HG03469 (cell line): ENCODE results near the gene DGKI.
A peak's percentile ranks its signal among the peaks of the same experiment; 100 is the strongest.

Experiments used
- ATAC-seq: cut with Tn5 transposase; IDR thresholded peaks from one replicate; pipeline ENCODE4 v1.9.1; 2021; ENCODE audit warnings: mild to moderate bottlenecking, moderate library complexity, moderate number of reproducible peaks; ENCODE audit not compliant: unreplicated experiment

Gene DGKI

DNA sequence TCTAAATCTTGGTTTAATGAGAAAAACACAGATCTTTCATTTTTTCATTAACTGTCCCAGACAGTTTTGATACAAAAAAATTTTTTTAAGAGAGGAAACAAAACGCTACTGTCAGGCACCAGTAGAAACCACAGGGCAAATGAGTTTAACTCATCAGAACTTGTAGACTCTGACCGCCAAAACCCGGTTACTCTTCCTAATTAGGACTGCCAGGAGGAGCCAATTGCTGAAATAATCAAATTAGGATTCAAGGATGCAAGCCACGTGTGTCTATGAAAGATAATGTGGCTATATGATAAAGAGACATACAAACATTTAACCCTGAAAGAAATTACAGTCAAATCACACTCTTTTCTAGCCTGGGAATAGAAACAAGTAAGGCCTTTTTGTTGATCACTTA lies 154.4 kb downstream of the DGKI start:
- no peak for ATAC-seq

DNA sequence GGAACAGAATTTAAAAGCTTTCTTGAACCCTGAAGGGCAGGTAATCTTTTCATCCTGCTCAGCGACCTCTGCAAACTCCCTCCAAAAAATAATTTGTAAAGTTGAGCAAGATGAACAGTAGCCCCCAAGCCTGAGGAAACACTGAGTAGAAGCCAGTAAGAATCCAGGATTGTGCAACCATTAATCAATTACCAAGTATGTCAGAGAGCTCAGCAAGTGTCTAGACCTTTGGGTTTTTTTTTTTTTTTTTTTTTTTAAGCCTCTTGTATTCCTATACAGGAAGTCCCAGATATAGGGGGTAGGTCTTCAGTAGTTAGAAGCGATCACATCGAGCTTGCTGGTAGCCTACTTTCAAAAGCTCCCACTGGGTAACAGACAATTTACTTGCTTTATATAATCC lies 155.2 kb downstream of the DGKI start:
- ATAC-seq: no peak

DNA sequence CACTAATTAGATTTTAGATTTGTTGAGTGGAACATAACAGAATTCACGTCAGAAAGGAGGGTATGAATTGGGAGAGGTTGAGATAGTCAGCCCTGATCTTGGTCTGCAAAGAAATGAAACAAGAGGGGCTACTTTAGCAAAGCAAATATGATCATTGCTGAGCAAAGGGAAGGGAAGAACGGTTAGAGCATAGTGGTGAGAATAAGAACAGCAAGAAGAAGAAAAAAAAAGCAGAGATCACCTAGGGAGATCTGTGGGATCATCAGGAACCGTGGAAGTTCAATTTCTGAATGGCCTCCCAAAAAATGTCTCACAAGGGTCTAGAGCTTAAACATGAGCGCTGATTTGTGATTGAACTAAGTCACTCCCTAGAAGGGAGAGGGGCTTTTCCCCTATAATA lies 156.1 kb downstream of the DGKI start:
- no peak for ATAC-seq

DNA sequence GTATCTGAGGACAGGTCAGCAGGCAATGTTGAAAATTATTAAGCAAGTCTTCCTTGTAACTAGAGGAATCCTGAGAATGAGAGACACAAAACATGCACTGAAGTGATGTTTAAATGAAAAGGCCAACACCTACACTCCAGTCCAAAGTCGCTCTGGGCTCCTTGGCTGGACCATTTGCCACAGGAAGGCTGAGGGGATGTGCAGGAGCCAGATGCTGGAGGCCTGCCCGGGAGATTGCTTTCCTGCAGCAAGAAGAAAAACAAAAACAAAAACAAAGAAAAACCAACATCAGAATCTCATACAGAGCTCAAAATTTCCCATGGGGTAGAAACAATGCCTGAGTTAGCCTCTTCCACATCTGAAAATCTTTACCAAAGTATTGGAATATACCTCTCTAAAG lies 157.0 kb downstream of the DGKI start:
- no peak for ATAC-seq

DNA sequence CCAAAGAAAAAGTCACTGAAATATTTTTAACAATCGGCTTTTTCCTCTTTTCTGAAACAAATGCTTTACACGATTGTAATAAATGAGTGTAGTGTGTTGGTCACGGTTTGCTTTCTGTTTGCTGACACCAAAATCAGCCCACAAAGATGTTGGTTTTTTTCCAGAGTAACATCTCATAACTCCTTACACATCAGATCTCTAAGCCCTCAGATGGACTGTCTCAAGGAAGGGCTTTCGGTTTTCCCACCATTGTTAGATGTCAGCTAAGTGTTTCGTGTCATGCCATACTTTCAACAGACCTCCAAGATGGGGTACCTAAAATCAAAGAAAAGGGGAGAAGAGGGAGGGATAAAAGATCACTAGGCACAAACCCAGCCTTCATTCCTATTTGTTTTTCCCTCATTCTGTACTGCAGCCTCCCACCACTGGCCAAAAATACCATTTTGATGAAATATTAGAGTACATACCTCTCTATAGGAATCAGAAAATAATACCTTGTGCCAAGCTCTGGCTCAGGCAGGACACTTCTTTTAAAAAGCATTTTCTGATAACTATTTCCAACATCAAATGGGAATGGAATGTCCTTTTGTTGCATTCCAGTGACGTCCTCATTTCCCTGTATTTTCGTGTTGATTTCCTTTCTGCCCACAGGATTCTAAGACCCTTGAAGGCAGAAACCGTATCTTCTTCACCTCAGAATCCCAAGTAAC lies 159.1 kb downstream of the DGKI start:
- no peak for ATAC-seq

DNA sequence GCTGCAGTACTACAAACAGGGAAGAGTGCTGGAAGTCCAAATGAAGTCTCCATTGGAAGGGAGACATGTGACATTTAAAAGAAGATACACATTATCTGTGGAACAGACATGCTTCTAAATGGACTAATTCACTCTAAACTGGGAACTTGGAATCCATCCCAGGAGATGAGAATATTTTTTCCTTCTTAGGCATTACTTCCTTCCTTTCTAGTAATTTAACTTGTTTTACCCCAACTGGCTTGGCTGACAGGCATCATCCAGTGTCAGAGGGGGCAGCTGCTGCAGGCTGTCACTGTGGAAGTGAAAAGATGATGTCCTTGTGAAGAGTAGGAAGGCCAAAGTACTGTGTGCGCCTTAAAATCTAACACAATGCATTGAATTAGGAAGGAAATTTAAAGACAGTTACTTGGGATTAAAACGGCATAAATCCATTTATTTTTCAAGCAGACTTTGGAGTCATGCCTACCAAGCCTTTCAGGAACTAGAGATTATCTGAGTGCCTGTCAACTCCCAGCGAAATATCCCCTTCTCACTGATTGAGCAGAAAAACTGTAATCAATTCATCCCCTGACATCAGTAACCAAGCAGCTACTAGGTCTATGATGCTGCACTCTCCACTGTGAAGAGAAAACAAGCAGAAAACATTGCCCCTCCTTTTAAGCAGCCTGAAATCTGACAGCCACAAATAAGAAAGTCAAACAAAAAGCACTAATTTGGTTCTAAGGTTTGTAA lies 161.2 kb downstream of the DGKI start:
- ATAC-seq: no peak

DNA sequence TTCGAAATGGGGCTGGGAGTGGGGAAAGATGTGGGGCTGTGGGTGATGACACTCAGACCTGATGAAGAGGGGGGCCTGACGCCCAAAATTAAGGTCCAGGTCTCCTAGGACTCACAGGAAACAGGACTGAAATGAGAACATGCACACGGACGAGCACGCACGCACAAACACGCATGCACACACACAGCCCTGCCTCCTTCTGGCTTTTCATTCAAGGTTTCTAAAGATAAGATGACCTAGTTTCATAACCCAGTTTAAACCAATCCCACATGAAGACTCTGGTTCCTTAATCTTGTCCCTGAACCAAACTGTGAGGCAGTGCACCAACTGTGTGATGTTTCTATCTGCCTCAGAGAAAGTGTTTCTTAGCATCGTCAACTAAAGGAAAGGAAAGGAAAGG lies 162.0 kb downstream of the DGKI start:
- ATAC-seq: no peak

DNA sequence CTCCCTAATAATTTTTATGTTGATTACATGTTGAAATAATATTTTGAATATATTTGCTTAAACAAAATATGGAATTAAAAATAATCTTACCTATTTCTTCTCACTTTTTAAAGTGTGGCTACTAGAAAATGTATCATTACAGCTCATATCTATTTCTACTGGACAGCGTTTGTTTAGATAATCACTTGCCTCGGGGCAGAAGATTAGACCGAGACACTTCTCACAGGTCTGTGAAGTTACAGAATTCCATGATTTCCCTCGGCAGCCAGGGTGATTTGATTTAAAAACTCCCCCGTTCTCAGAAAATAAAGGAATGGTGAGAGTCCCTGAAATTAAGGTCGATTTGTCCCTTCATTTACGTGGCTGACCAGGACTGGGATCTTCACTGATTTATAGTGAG lies 162.5 kb downstream of the DGKI start:
- ATAC-seq: no peak

DNA sequence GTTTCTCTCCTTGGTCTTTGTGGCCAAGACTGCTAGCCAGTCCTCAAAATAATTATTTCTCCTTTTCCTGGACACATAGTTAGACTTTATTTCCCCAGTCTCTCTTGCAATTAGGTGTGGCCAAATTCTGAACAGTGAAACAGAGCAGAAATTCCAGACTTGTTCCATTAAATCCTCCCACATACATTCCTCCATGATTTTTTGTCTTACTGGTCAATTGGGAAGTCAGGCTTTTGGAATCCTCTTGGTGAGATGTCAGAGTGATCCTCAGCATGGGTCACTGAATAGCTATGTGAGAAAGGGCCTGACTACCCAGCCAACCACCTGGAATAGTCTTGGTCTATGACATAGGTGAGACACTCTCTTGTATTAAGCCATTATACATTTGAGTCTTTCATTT lies 164.2 kb downstream of the DGKI start:
- ATAC-seq: no peak

DNA sequence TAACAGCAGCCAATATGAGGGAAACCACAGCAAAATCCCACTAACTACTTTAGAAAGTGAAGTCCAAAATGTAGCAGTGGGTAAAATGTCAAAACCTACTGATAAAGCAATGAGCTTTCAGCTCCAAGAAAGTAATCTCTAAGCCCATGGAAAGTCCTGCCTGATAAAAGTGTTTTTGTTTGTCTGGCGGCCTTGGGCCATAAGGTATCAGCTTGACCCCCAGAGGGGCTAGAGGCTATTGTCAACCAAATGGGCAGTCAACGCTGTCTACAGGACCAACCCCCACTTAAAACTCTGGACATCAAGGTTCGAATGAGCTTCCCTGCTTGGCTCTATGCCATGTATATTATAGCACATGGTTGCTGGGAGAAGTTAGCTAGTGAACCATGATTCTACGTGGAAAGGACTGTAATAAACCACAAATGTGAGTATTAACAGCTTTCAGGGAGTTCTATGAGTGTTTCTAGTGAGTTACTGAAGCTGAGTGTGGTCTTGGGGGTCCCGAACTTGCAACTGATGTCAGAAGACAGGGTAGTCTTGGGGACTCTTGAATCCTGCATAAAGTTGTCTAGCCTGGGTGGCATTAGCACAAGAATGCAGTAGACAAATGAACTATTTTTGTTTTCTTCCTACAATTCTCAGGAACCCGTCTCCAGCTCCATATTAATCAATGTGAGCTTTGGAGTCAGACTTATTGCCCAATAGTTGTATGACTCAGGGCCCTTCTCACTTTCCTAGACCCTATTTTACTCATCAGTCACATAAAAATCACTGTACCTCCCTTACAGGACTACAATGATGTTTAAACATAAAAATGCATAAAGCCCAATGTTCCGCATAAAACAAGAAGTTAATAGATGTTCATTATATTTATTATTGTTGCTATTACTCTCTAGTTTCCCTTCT lies 164.9 kb downstream of the DGKI start:
- ATAC-seq: no peak

DNA sequence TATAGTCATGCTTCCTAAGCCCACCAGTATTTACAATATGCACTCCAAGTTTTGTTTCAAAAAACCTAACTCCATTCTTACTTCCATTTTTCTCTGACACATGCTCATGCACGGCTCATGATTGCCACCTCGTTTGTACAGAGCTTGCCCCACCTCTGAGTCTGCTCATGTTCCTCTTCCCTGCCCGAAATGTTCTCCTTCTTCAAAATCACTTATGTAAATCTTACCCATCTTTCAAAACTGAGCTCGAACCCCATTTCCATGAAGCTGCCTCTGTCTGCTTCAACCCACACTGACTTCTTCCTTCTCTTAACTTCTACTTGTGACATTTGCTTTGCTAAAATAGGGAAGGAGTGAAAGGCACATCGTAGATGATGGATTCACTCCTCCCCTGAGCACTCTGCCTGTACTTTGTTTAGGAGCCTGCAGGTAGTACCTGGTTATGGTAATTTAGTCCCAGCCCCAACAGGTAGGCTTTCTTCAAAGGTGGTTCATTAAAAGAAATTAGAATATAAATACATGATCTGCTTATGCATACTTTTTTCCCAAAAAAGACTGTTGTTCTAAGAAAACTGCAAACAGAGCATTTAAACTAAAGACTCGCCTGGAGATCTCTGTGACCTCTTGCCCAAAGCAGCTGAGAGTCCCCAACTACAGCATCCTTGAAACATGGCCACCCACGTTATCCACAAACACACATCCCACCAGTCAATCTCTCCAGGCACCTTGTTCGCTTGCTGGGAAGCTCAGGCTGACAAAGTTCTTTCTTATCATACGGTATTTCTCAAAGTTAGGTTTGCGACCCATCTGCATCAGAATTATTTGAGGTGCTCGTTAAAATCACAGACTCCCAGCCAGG lies 172.0 kb downstream of the DGKI start:
- no peak for ATAC-seq

DNA sequence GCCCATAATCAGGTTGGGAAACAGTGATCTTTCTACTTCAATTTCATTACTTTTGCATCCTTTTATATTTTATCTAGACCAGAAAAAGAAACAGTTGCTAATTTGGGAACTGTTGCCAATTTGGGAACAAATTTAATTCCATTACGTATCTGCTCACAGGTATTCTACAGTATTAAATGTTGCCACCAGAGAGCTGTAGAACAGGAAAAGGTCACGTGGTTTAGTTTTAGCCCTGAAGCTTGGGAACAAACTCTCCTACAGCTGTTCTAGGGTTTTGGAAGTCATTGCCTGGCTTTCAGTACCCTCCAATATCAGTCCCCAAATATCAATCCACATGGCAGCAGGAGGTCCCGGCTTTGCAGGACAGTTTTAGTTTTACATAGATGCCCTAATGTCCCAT lies 172.7 kb downstream of the DGKI start:
- no peak for ATAC-seq

DNA sequence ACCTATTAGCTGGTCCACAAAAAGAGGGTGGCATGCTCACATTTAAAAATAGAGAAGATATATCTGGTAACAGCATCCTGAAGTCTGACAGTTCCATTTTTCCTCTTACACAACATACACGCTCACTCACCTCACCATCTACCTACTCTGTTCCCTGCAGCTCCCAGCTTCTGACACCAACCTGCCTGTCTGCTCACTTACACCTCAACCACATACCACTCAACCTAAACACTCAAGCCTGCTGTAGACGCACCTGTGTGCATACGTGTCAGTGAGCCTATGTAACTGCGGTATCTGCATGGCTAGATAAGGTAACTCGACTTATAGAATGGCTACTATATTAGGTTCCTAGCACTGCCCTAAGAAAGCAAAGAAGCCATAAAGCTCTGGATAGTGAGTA lies 174.9 kb downstream of the DGKI start:
- no peak for ATAC-seq

DNA sequence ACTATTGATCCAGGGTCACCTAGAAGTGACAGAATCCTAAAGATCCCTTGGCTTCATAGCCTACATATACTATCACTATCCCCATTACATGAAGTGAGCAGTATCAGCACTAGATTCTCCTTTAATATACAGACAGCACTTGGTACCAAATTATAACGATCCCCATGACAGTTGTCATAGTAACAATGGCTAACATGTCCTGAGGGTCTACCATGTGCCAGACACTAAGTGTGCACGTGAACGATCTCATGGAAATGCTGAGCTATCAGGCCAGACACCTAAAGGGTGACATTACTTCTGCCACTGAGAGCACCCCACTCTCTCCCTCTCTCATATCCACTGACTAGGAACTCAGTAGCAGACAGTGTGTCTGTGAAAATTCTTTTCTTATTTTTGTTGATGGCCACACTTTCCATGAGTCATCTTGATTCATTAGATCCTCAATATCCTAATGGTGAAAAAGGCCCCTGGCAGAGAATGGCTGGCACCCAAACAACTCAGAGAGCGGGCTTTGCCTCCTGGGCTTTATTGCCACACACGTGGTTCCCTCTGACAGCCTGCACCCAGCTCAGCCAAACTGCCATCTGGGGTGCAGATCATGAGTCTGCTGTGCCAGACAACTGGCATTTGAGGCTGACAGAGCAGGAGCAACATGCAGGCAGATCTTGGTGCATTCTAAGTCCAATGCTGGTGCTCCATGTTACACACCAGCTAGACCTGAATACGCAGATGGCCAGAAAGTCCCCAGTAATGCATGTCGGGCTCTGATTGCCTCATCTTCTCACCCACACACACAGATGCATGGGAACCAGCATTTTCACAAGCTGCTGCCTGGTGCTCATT lies 176.3 kb downstream of the DGKI start:
- peak; percentile 38 for ATAC-seq

DNA sequence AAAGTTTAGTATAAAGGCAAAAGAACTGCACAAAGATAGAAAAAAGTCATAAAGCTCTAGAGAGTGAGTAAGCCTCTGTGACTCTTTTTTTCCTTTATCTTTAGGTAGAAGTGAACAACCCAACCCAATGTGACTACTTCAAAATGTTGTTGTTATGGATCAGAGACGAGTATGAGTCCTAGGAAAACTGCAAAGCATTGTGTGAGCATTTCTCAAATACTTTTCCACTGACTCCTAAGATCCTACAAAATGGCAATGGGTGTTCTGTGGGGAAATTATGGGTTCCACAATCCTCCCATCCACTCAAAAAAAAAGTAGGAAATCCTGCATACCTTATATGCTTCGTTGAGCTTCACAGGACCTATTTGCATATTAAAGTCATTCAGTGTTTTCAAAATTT lies 177.1 kb downstream of the DGKI start:
- ATAC-seq: no peak

DNA sequence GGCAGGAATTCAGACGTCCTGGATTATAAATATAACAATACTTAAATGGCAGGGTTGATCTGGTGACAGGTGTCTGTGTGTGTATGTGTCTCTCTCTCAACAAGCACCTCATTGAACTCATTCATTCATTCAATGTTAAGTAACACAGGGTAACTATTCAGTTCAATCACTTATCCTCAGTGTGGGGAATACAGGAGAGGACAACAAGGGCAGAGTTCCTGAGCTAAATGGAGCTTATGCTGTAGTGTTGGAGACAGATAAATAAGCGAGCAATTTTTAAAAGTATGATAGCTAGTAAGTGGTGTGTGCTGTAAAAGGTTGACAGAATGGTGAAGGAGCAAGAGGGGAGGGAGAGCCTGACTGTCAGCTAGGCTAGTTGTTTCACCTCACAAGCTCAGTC lies 178.4 kb downstream of the DGKI start:
- ATAC-seq: no peak

DNA sequence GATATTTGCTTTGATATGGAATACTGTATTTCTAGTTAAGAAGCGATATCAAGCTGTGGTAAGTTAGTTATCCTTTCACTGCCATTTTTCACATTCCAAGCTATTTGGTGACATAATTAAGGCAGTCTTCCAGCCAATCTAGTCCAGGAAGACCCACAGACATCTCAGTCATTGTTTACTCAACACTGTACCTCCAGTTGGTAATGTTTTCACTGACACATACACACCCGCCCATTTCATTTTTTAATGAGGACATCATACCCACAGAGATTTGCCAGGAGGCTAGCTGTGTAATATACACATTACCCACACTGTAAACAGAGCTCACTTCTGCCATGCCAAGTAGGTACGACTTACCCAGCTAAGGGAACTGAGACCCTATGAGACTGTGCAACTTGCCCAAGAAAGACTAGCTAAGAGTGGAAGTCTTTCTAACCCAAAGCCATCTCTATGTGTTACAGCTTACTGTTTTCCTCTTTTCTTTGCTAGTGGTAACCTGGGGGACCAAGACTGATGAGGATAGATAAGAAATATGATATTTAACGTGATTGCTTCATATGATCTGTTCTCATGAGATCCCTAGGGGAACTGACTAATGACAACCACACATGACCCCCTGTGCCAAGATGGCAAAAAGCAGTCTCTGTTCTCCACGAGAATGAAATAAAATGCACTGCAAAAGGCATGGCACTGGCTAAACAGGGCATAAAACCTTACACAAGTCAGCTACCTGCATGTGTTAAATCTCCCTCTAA lies 179.0 kb downstream of the DGKI start:
- no peak for ATAC-seq

DNA sequence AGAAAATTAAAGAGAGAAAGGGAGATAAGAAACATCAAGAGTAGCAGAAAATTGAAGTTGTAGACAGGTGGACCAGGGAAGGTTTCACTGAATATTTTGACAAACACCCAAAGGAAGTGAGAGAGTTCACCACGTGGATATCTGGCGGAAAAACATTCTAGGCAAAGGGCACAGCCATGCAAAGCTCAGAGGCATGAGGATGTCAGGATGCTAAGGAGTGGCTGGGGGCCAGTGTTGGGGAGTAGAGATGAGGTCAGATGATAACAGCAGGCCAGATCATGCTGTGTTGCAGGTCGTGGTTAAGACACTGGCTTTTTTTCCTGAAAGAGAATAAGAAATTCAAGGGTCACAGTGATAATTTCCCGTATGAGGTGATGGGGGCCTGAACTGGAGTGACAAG lies 181.9 kb downstream of the DGKI start:
- ATAC-seq: no peak

DNA sequence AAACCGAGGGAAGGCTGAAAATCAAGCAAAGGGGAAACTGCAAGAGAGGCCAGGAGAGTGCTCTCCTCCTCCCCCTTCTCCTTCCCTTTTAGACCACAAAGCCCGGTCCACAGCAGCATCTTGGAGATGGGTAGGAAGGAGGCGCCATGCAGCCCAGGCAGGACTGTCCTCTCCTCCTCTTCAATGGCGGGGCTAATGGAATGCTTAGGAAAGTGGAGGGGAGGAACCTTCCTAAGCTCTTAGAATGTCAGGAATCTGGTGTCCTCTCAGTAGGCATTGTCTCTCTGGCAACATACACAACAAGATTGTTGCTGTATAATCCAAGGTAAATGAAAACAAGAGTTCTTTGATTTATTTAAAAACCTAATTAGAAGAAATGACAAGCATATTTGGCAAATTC lies 185.1 kb downstream of the DGKI start:
- ATAC-seq: no peak
